K562 (cell line): Measurements from ENCODE around the gene TNFSF9. TPM values are rescaled to one million over a fixed set of nuclear protein-coding genes. Genes with fewer than 3 reads are reported as not detected.
A peak's percentile ranks its signal among the peaks of the same experiment; 100 is the strongest.

Source experiments
- ATAC-seq: fragments of 200-7000 bp; cut with Tn5 transposase; 3 replicates; pipeline ENCODE4 v1.9.1; 2020; ENCODE audit warnings: moderate library complexity
- BruUV-seq: library from RNA; stranded (reverse); fragments of 400-500 nt; replicated peaks from 2 replicates; lab custom pipeline; 2021; lab: Mats Ljungman, UMichigan
- CTCF ChIA-PET: fragments of 300-600 bp; formaldehyde crosslinking; extraction: SDS; loops from one replicate; lab custom pipeline; 2021; ENCODE audit warnings: low intra/inter-chr PET ratio; lab: Yijun Ruan, JAX
- POLR2A ChIA-PET: fragments of 300-600, 350-650 bp; sonication (Branson Sonifier 250); formaldehyde crosslinking; extraction: SDS; loops from one replicate; lab custom pipeline; 2021; ENCODE audit warnings: antibody characterized with exemption, inconsistent platforms; lab: Yijun Ruan, JAX
- DNase-seq, 4 experiments: peaks; one replicate each; pipeline versions ENCODE4 v3.0.0 to v3.0.0-alpha.2; 2011 to 2018; ENCODE audit warnings: low spot score in 3 of 4, mixed read lengths in 3 of 4; ENCODE audit errors: extremely low read depth in 1 of 4
- FAIRE-seq: peaks from 2 replicates; lab custom pipeline; 2011; peaks lifted over from hg19 to GRCh38; lab: Jason Lieb, UNC
- H2AFZ ChIP-seq: 2 replicates; pipeline ENCODE4 v1.6.0; 2011; ENCODE audit warnings: low read depth, low read length, control low read depth, inconsistent platforms
- H3K27ac ChIP-seq: fragments of 200-600 bp; 3 replicates; pipeline ENCODE4 v1.8.0; 2011; ENCODE audit warnings: low read depth, mild to moderate bottlenecking, control low read depth, inconsistent platforms, low read length, moderate library complexity, mixed read lengths; ENCODE audit errors: extremely low read depth
- H3K27me3 ChIP-seq, 2 experiments: fragments of 300-600 bp in 1 of 2; 2 replicates in 1 of 2; 3 replicates in 1 of 2; pipeline versions ENCODE4 v1.6.0 to v1.8.0; 2011; ENCODE audit warnings: inconsistent platforms in 2 of 2, low read length in 2 of 2, mild to moderate bottlenecking in 1 of 2, mixed read lengths in 1 of 2, moderate library complexity in 1 of 2; ENCODE audit not compliant: control insufficient read depth in 2 of 2, insufficient read depth in 2 of 2
- H3K36me3 ChIP-seq: fragments of 300-600 bp; 3 replicates; pipeline ENCODE4 v1.8.0; 2011; ENCODE audit warnings: mild to moderate bottlenecking, low read length, inconsistent platforms; ENCODE audit not compliant: control insufficient read depth, insufficient read depth
- H3K4me1 ChIP-seq, 2 experiments: fragments of 200-600 bp in 1 of 2; replicated peaks in 1 of 2; 2 replicates in 1 of 2; 3 replicates in 1 of 2; pipeline versions ENCODE4 v1.5.1 to v1.8.0; 2011; ENCODE audit warnings: inconsistent platforms in 2 of 2, low read length in 2 of 2, mild to moderate bottlenecking in 1 of 2, mixed read lengths in 1 of 2, moderate library complexity in 1 of 2; ENCODE audit not compliant: control insufficient read depth in 2 of 2, insufficient read depth in 2 of 2
- H3K4me2 ChIP-seq: 2 replicates; pipeline ENCODE4 v1.6.1; 2011; ENCODE audit warnings: low read length, control low read depth, inconsistent platforms, mixed read lengths; ENCODE audit not compliant: insufficient read depth
- H3K4me3 ChIP-seq: fragments of 200-600 bp; sonication (generic), shearing (Covaris generic); 2 replicates; pipeline ENCODE4 v1.5.1; 2016; ENCODE audit warnings: control low read depth, inconsistent platforms
- H3K79me2 ChIP-seq: fragments of 200-600 bp; 3 replicates; pipeline ENCODE4 v1.8.0; 2011; ENCODE audit warnings: low read length, inconsistent platforms; ENCODE audit not compliant: control insufficient read depth, insufficient read depth
- H3K9ac ChIP-seq, 2 experiments: 2 replicates each; pipeline versions ENCODE4 v1.6.0 to v1.6.1; 2011; ENCODE audit warnings: low read depth in 2 of 2, low read length in 2 of 2, control low read depth in 1 of 2, inconsistent platforms in 1 of 2, mild to moderate bottlenecking in 1 of 2, mixed read lengths in 1 of 2; ENCODE audit not compliant: insufficient read depth in 1 of 2
- H3K9me1 ChIP-seq: one replicate; pipeline ENCODE4 v1.6.0; 2011; ENCODE audit warnings: inconsistent platforms, mild to moderate bottlenecking, low read length, moderate library complexity; ENCODE audit not compliant: control insufficient read depth, insufficient read depth
- H3K9me3 ChIP-seq: replicated peaks from 2 replicates; pipeline ENCODE4 v1.5.1; 2011; ENCODE audit warnings: low read depth, low read length, inconsistent platforms; ENCODE audit not compliant: control insufficient read depth, insufficient read depth
- H4K20me1 ChIP-seq: replicated peaks from 2 replicates; pipeline ENCODE4 v1.6.1; 2011; ENCODE audit warnings: low read length, inconsistent platforms, mixed read lengths; ENCODE audit not compliant: control insufficient read depth, insufficient read depth
- ARNT ChIP-seq, 2 experiments: fragments of 450-650 bp; IDR thresholded peaks; 2 replicates each; pipeline ENCODE4 v1.6.1; 2016; ENCODE audit warnings: mild to moderate bottlenecking in 1 of 2
- BCOR ChIP-seq: fragments of 450-650 bp; IDR thresholded peaks from 2 replicates; pipeline ENCODE4 v1.6.1; 2016
- CBFA2T2 ChIP-seq: fragments of 450-650 bp; conservative IDR thresholded peaks from 2 replicates; pipeline ENCODE4 v1.6.1; 2017; ENCODE audit warnings: mild to moderate bottlenecking
- CBFA2T3 ChIP-seq: fragments of 450-650 bp; IDR thresholded peaks from 2 replicates; pipeline ENCODE4 v1.6.1; 2017
- CEBPB ChIP-seq: fragments of 450-650 bp; IDR thresholded peaks from 2 replicates; pipeline ENCODE4 v1.6.1; 2016; ENCODE audit warnings: missing genetic modification characterization, missing compliant biosample characterization
- DPF2 ChIP-seq: fragments of 450-650 bp; IDR thresholded peaks from 2 replicates; pipeline ENCODE4 v1.6.1; 2016
- EP300 ChIP-seq: IDR thresholded peaks from 2 replicates; pipeline ENCODE4 v1.6.1; 2012; ENCODE audit warnings: low read length, improper control_type of control experiment
- GATA2 ChIP-seq: sonication (generic); formaldehyde crosslinking; IDR thresholded peaks from 2 replicates; pipeline ENCODE4 v1.4.0; 2020; ENCODE audit warnings: mild to moderate bottlenecking, missing genetic modification reagents
- HDAC1 ChIP-seq, 2 experiments: fragments of 450-650 bp; IDR thresholded peaks; 2 replicates each; pipeline ENCODE4 v1.6.1; 2016 to 2017; ENCODE audit warnings: inconsistent platforms in 1 of 2, mild to moderate bottlenecking in 1 of 2, moderate library complexity in 1 of 2
- MECOM ChIP-seq: fragments of 250-450 bp; sonication (Bioruptor Pico); IDR thresholded peaks from 2 replicates; pipeline ENCODE4 v1.8.0; 2022; ENCODE audit warnings: inconsistent platforms
- MEIS2 ChIP-seq: fragments of 450-650 bp; IDR thresholded peaks from 2 replicates; pipeline ENCODE4 v1.6.1; 2014; ENCODE audit warnings: mild to moderate bottlenecking; ENCODE audit not compliant: partially characterized antibody
- NCOR1 ChIP-seq: fragments of 450-650 bp; IDR thresholded peaks from 2 replicates; pipeline ENCODE4 v1.6.1; 2016; ENCODE audit warnings: mild to moderate bottlenecking, moderate library complexity
- NELFE ChIP-seq: IDR thresholded peaks from 2 replicates; pipeline ENCODE4 v1.6.1; 2011; ENCODE audit warnings: mild to moderate bottlenecking; ENCODE audit not compliant: insufficient read depth, insufficient read length
- NFIC ChIP-seq: fragments of 450-650 bp; IDR thresholded peaks from 2 replicates; pipeline ENCODE4 v1.6.1; 2017; ENCODE audit warnings: mild to moderate bottlenecking, inconsistent platforms
- NFYB ChIP-seq: IDR thresholded peaks from 2 replicates; pipeline ENCODE4 v1.6.1; 2011; ENCODE audit warnings: mild to moderate bottlenecking, moderate library complexity; ENCODE audit not compliant: insufficient read length; ENCODE audit errors: extremely low read depth
- SMARCE1 ChIP-seq: fragments of 450-650 bp; IDR thresholded peaks from 2 replicates; pipeline ENCODE4 v1.7.1; 2016; ENCODE audit warnings: mild to moderate bottlenecking
- SOX6 ChIP-seq: fragments of 450-650 bp; IDR thresholded peaks from 2 replicates; pipeline ENCODE4 v1.6.1; 2014; ENCODE audit warnings: mild to moderate bottlenecking
- THRAP3 ChIP-seq: fragments of 450-650 bp; IDR thresholded peaks from 2 replicates; pipeline ENCODE4 v1.6.1; 2016; ENCODE audit warnings: mild to moderate bottlenecking, inconsistent platforms, borderline replicate concordance
- ZEB2 ChIP-seq: fragments of 450-650 bp; IDR thresholded peaks from 2 replicates; pipeline ENCODE4 v1.6.1; 2016
- ZNF778 ChIP-seq: fragments of 450-650 bp; formaldehyde crosslinking; IDR thresholded peaks from 2 replicates; pipeline ENCODE4 v1.4.0; 2020; ENCODE audit warnings: mild to moderate bottlenecking, moderate library complexity
- WGBS: fragments of 100-300 bp; shearing (Covaris generic); methylation state at CpG from one replicate; pipeline ENCODE4 v1.1.6; 2016; ENCODE audit warnings: low coverage, mixed read lengths; ENCODE audit not compliant: insufficient coverage; ENCODE audit errors: missing lambda C conversion rate; 5-methylcytosine and 5-hydroxymethylcytosine counted together
- in situ Hi-C: fragments of 300-500 bp; cut with MboI; formaldehyde crosslinking; loops from 4 replicates; pipeline ENCODE4 v1.15.0; 2018; ENCODE audit warnings: inconsistent platforms, mixed read lengths
- intact Hi-C: fragments of 100-400 bp; cut with micrococcal nuclease; formaldehyde crosslinking; loops from 2 replicates; pipeline ENCODE4 v1.14.2; 2022
- polyA plus RNA-seq, 8 experiments: library from polyadenylated mRNA; depleted of rRNA in 4 of 8; stranded (reverse) in 5 of 8; unstranded in 3 of 8; fragments of >200 nt; fragmentation: Nextera tagmentation in 2 of 8; fragmentation: Illumina TruSeq in 1 of 8; extraction: Ambion mirVana in 2 of 8; extraction: Trizol in 1 of 8; gene quantifications; 2 replicates each; pipeline versions ENCODE4 v1.2.1 to v1.2.3, GENCODE V29; 2011 to 2014; ENCODE audit warnings: inconsistent platforms in 1 of 8, missing spikeins in 1 of 8
- total RNA-seq, 7 experiments: library from RNA; depleted of rRNA in 6 of 7; stranded (reverse); fragments of >200 nt in 6 of 7; fragmentation: Illumina TruSeq in 2 of 7; extraction: Trizol in 2 of 7; gene quantifications; 2 replicates each; pipeline versions ENCODE4 v1.2.1 to v1.2.3, GENCODE V29; 2011 to 2021; ENCODE audit warnings: low replicate concordance in 1 of 7
- TF ChIP-seq, protein P1 (sequence below), 2 experiments: IDR thresholded peaks in 1 of 2; conservative IDR thresholded peaks in 1 of 2; 2 replicates each; pipeline ENCODE4 v1.6.1; 2016; ENCODE audit warnings: low read depth in 2 of 2, mild to moderate bottlenecking in 1 of 2, missing compliant biosample characterization in 1 of 2, missing genetic modification characterization in 1 of 2, moderate library complexity in 1 of 2

TNFSF9 gene
- total and polyA plus RNA-seq, 9 of the 15 experiments (the other 6 are each of a cell fraction or from before 2014, with no cell fraction given) = 1.4 to 17.9 (median 6.5) TPM

- peaks cover 4% of the 10 kb centered on the region; the same call in 1 of the 2 replicates for H3K9me3 ChIP-seq
- H3K27ac ChIP-seq = peak overlapping the region; percentile 72; the same call in 2 of the 3 replicates
- DNase-seq = peak in 3 of 4 experiments; percentile 43 to 78 (median 44)
- no peak overlapping the region for H3K4me3 ChIP-seq
- BruUV-seq = no TSS peak
- intact Hi-C loops (no loop called here), in situ Hi-C loops (no loop called here)
- no peak; the same call in 2 of the 3 replicates for ATAC-seq
- no peak for FAIRE-seq
- WGBS = 2% methylated on average over 5 of the region's 5 CpGs
- H3K4me1 ChIP-seq = peaks cover 4 to 26% of the 10 kb centered on the region in 2 experiments; a peak in 4 of 5 replicates
- POLR2A ChIA-PET = interaction anchor here (0.6 to 1.0 kb wide), 3 partner anchors 10 to 38 kb away, joined by 3 to 4 read pairs (median 3); no protein-coding TSS in a partner anchor
- no peaks in the 10 kb centered on the region for H3K36me3 ChIP-seq
- CTCF ChIA-PET = no interaction called here
- no peak overlapping the region for H3K9ac ChIP-seq
- no peaks in the 10 kb centered on the region for H3K9me1 ChIP-seq
- no peak overlapping the region; the same call in 1 of the 2 replicates for H2AFZ ChIP-seq
- H3K79me2 ChIP-seq = no peaks in the 10 kb centered on the region
- peak overlapping the region; percentile 34; the same call in 1 of the 2 replicates for H3K4me2 ChIP-seq
- H4K20me1 ChIP-seq = no peaks in the 10 kb centered on the region
- H3K27me3 ChIP-seq = no peaks in the 10 kb centered on the region; a peak in 1 of 5 replicates
- TF ChIP-seq CEBPB (tag) (no peak), NCOR1 (peak; percentile 72), GATA2 (CRISPR knock-in tag) (peak; percentile 67), THRAP3 (no peak), ZEB2 (0 out of 2 replicates have a peak, but pooled peaks have one; percentile 38), NFYB (no peak), MECOM (CRISPR knock-in tag) (no peak), DPF2 (peak; percentile 49; the same call in 1 of the 2 replicates), EP300 (peak; percentile 41; the same call in 1 of the 2 replicates), SMARCE1 (0 out of 2 replicates have a peak, but pooled peaks have one; percentile 22), SOX6 (peak; percentile 89), CBFA2T3 (peak; percentile 88), ARNT (IDR thresholded peaks at IDR 0.05) (peak in 1 of 2 experiments; percentile 64; a peak in 1 of 4 replicates), NELFE (no peak), MEIS2 (peak; percentile 94), CBFA2T2 (peak; percentile 78), ZNF778 (no peak), BCOR (0 out of 2 replicates have a peak, but pooled peaks have one; percentile 27), NFIC (peak; percentile 57), HDAC1 (IDR thresholded peaks at IDR 0.05) (peak in 1 of 2 experiments; percentile 35; a peak in 1 of 4 replicates)
- TF ChIP-seq, protein P1, sequence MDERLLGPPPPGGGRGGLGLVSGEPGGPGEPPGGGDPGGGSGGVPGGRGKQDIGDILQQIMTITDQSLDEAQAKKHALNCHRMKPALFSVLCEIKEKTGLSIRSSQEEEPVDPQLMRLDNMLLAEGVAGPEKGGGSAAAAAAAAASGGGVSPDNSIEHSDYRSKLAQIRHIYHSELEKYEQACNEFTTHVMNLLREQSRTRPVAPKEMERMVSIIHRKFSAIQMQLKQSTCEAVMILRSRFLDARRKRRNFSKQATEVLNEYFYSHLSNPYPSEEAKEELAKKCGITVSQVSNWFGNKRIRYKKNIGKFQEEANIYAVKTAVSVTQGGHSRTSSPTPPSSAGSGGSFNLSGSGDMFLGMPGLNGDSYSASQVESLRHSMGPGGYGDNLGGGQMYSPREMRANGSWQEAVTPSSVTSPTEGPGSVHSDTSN (CRISPR knock-in tag; IDR thresholded peaks at IDR 0.05; ENCODE audit: low read depth) = peak; percentile 38; the same call in 1 of the 2 replicates
- TF ChIP-seq, protein P1 (tag; conservative IDR thresholded peaks at IDR 0.05; ENCODE audit: low read depth) = peak; percentile 92
These were observed 46.1 kb downstream of the TNFSF9 start for GRCh38 chr19:6576869-6577475.
